Stimulated activated naive B cell treated with anti-CD40 and anti-IgM and Interleukin-4, amounts not matched to agents 10 μg/mL and 1 μg/mL and 100 μg/mL, for 72 hours (primary cell): ENCODE measurements around the gene C11orf68.
"Not testable (repeated sequence)": the region's sequence is repeated elsewhere in the genome, so short reads cannot be mapped to it uniquely, and the experiment has no call there.

Experiments used
- ATAC-seq, 2 donors: fragments of 150-1000 bp; cut with Tn5 transposase; replicated peaks; 2 replicates each; pipeline ENCODE4 v1.10.0; 2021; ENCODE audit warnings: moderate library complexity in 1 of 2
- DNase-seq: peaks from one replicate; pipeline ENCODE4 v3.0.0; 2021
- H3K27ac Mint-ChIP-seq: one replicate; pipeline ENCODE4 v1.8.0; 2022; ENCODE audit warnings: mild to moderate bottlenecking, mixed read lengths
- H3K27me3 Mint-ChIP-seq, 2 donors: one replicate each; pipeline ENCODE4 v1.8.0; 2022; ENCODE audit warnings: mixed read lengths in 2 of 2
- H3K36me3 Mint-ChIP-seq, 2 donors: one replicate each; pipeline ENCODE4 v1.8.0; 2022; ENCODE audit warnings: mixed read lengths in 2 of 2, mild to moderate bottlenecking in 1 of 2
- H3K4me1 Mint-ChIP-seq, 2 donors: one replicate each; pipeline ENCODE4 v1.8.0; 2022; ENCODE audit warnings: mixed read lengths in 2 of 2, mild to moderate bottlenecking in 1 of 2
- H3K4me3 Mint-ChIP-seq, 2 donors: one replicate each; pipeline ENCODE4 v1.8.0; 2022; ENCODE audit warnings: mild to moderate bottlenecking in 2 of 2, mixed read lengths in 2 of 2, moderate library complexity in 1 of 2
- H3K9me3 Mint-ChIP-seq, 2 donors: one replicate each; pipeline ENCODE4 v1.8.0; 2022; ENCODE audit warnings: mixed read lengths in 2 of 2, mild to moderate bottlenecking in 1 of 2

C11orf68 gene

GRCh38 chr11:65896034-65896999 lies 22.5 kb downstream of the C11orf68 start:
- ATAC-seq (no peak), DNase-seq (no peak)
- H3K9me3 Mint-ChIP-seq: no peaks in the 10 kb centered on the region
- no peaks in the 10 kb centered on the region for H3K27me3 Mint-ChIP-seq
- no peak overlapping the region for H3K4me3 Mint-ChIP-seq
- peaks cover 33 to 68% of the 10 kb centered on the region in 2 donors for H3K4me1 Mint-ChIP-seq
- peak overlapping the region; percentile 57 for H3K27ac Mint-ChIP-seq
- peaks cover 16 to 21% of the 10 kb centered on the region in 2 donors for H3K36me3 Mint-ChIP-seq

- no peak for DNase-seq
- peaks cover 16 to 21% of the 10 kb centered on the region in 2 donors for H3K36me3 Mint-ChIP-seq
- H3K27ac Mint-ChIP-seq: peak overlapping the region; percentile 57
- peaks cover 33 to 71% of the 10 kb centered on the region in 2 donors for H3K4me1 Mint-ChIP-seq
- no peak for ATAC-seq
- peak overlapping the region; percentile 44 for H3K4me3 Mint-ChIP-seq
- H3K9me3 Mint-ChIP-seq: no peaks in the 10 kb centered on the region
- no peaks in the 10 kb centered on the region for H3K27me3 Mint-ChIP-seq
These were observed 23.3 kb downstream of the C11orf68 start for GRCh38 chr11:65895482-65895981.

- DNase-seq: no peak
- H3K4me3 Mint-ChIP-seq: peak overlapping the region; percentile 95 to 97
- H3K36me3 Mint-ChIP-seq: peaks cover 16 to 21% of the 10 kb centered on the region in 2 donors
- ATAC-seq: no peak
- H3K9me3 Mint-ChIP-seq: no peaks in the 10 kb centered on the region
- peaks cover 44 to 84% of the 10 kb centered on the region in 2 donors for H3K4me1 Mint-ChIP-seq
- H3K27ac Mint-ChIP-seq: peak overlapping the region; percentile 86
- H3K27me3 Mint-ChIP-seq: no peaks in the 10 kb centered on the region
These were observed 24.7 kb downstream of the C11orf68 start for GRCh38 chr11:65894034-65894591.

DNA sequence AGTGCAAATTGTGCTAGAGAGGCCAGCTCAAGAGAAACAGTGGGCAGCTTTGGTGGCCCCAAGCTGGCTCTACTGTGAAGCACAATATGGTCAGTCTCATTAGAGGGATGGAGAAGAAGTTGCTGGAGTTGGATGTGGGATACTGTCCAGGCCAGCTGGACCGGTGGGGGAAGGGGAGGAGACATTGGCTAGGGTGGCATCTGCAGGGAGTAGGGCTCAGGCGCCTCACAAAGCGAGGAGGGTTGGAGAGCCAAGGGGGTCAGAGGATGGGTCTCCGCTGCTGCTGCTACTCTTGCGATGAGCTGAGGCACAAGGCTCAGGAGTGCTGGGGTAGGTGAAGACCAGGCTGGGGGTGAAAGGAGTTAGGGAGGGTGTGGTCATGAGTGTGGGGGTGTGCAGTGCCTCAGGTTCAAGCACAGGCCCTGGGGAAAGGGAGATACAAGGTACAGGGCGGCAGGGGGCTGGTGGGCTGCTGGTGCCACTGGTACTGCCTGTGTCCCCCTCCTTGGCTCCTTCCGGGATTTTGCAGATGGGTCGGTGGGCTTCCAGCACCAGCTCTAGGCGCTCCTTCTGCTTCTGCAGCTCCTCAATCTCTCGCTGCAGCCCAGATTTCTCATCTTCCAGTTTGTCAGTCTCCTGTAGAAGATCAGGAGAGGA lies 26.1 kb downstream of the C11orf68 start:
- H3K9me3 Mint-ChIP-seq: no peaks in the 10 kb centered on the region
- H3K27ac Mint-ChIP-seq: peak overlapping the region; percentile 5
- H3K27me3 Mint-ChIP-seq: no peaks in the 10 kb centered on the region
- H3K36me3 Mint-ChIP-seq: peaks cover 19 to 23% of the 10 kb centered on the region in 2 donors
- DNase-seq (no peak), ATAC-seq (no peak)
- H3K4me3 Mint-ChIP-seq: peak overlapping the region; percentile 95 to 97
- H3K4me1 Mint-ChIP-seq: peaks cover 48 to 91% of the 10 kb centered on the region in 2 donors

DNA sequence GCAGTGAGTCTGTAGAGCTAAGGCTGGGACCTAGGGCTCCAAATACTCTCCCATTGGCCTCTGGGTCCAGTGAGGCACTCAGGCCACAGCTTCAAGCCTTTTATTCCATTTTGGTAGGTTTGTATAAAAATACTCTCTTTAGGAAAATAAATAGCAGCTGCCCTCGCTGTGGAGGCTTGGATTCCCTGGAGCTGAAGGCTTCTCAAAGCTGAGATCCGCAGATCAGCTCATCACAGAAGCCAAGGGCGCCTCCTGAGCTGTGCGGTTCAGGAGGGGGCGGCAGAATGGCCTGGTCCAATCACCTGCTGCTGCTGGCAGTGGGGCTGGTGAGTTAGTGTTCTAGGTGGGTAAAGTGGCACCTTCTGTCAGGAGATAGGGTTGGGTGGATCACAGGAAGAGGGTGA lies 26.7 kb downstream of the C11orf68 start:
- peaks cover 19 to 22% of the 10 kb centered on the region in 2 donors for H3K36me3 Mint-ChIP-seq
- not testable (repeated sequence) for H3K9me3 Mint-ChIP-seq, DNase-seq, ATAC-seq, H3K27me3 Mint-ChIP-seq
- peaks cover 52 to 91% of the 10 kb centered on the region in 2 donors for H3K4me1 Mint-ChIP-seq
- H3K4me3 Mint-ChIP-seq: peak overlapping the region; percentile 95 to 97
- H3K27ac Mint-ChIP-seq: peak overlapping the region; percentile 67

GRCh38 chr11:65891219-65892136 lies 27.4 kb downstream of the C11orf68 start:
- H3K27ac Mint-ChIP-seq: peak overlapping the region; percentile 75
- no peaks in the 10 kb centered on the region for H3K9me3 Mint-ChIP-seq
- H3K4me3 Mint-ChIP-seq: peak overlapping the region; percentile 95 to 97
- H3K27me3 Mint-ChIP-seq: no peaks in the 10 kb centered on the region
- ATAC-seq (no peak), DNase-seq (no peak)
- H3K4me1 Mint-ChIP-seq: peaks cover 56 to 93% of the 10 kb centered on the region in 2 donors
- H3K36me3 Mint-ChIP-seq: peaks cover 24 to 27% of the 10 kb centered on the region in 2 donors

GRCh38 chr11:65890324-65891218 lies 28.3 kb downstream of the C11orf68 start, which contains the start of gene CCDC85B:
CCDC85B (plus strand) TSS chr11:65890673; CDS start chr11:65890784, 111 bp downstream.
- peak; percentile 69 to 75 for ATAC-seq
- Mint-ChIP-seq H3K4me3 (peak within 1 kb of the TSS; percentile 95 to 97), H3K4me1 (peaks cover 50 to 88% of the 10 kb centered on the region in 2 donors), H3K27ac (peak within 1 kb of the TSS; percentile 95), H3K27me3 (no peaks in the 10 kb centered on the region), H3K9me3 (no peaks in the 10 kb centered on the region), H3K36me3 (peaks cover 20 to 24% of the 10 kb centered on the region in 2 donors)
- DNase-seq: peak; percentile 98

DNA sequence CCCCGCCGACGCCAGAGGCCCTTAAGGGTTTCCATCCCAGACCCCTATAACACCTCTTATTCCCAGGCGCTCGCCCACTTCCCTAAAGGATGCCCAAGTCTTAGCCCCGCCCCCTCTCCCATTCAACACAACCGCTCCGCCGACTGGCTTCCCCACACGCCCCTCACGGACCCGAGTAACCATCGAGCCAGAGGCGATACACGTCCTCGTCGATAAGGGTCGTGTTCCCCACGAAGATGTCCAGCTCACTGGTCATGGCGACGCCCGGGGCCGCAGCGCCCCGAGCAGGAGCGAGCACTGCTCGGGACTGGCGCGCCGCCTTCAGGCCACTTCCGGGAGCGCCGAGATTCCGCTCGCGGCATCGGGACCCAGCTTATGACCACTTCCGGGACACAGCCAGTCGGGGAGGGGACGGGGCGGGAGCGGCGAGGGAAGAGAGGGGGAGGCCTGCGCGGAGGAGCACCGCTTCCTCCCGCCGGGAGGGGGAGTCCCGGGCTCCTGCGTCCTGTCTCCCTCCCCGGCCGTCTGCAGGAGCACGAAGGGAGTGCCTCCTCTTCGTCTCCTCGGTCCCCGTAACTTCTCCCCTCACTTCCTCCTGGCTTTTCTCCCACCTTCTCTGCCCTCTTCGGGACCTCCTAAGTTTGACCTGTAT lies 30.6 kb downstream of the C11orf68 start, which contains the start of gene FIBP:
Gene FIBP (minus strand): TSS at position 309 of the 652 bp plus-strand sequence. CDS start 53 bp downstream, at position 256.
- Mint-ChIP-seq H3K27ac (peak within 1 kb of the TSS; percentile 95), H3K9me3 (no peaks in the 10 kb centered on the region), H3K4me1 (peaks cover 51 to 79% of the 10 kb centered on the region in 2 donors), H3K4me3 (peak within 1 kb of the TSS; percentile 95 to 97), H3K36me3 (peaks cover 29 to 40% of the 10 kb centered on the region in 2 donors), H3K27me3 (no peaks in the 10 kb centered on the region)
- ATAC-seq (peak; percentile 62 to 66), DNase-seq (peak; percentile 91)

GRCh38 chr11:65887723-65888162 lies 31.1 kb downstream of the C11orf68 start:
- H3K27ac Mint-ChIP-seq: peak overlapping the region; percentile 95
- H3K4me1 Mint-ChIP-seq: peaks cover 46 to 74% of the 10 kb centered on the region in 2 donors
- H3K4me3 Mint-ChIP-seq: peak overlapping the region; percentile 95 to 97
- H3K36me3 Mint-ChIP-seq: peaks cover 33 to 42% of the 10 kb centered on the region in 2 donors
- no peak for DNase-seq
- no peaks in the 10 kb centered on the region for H3K9me3 Mint-ChIP-seq
- H3K27me3 Mint-ChIP-seq: no peaks in the 10 kb centered on the region
- no peak for ATAC-seq

DNA sequence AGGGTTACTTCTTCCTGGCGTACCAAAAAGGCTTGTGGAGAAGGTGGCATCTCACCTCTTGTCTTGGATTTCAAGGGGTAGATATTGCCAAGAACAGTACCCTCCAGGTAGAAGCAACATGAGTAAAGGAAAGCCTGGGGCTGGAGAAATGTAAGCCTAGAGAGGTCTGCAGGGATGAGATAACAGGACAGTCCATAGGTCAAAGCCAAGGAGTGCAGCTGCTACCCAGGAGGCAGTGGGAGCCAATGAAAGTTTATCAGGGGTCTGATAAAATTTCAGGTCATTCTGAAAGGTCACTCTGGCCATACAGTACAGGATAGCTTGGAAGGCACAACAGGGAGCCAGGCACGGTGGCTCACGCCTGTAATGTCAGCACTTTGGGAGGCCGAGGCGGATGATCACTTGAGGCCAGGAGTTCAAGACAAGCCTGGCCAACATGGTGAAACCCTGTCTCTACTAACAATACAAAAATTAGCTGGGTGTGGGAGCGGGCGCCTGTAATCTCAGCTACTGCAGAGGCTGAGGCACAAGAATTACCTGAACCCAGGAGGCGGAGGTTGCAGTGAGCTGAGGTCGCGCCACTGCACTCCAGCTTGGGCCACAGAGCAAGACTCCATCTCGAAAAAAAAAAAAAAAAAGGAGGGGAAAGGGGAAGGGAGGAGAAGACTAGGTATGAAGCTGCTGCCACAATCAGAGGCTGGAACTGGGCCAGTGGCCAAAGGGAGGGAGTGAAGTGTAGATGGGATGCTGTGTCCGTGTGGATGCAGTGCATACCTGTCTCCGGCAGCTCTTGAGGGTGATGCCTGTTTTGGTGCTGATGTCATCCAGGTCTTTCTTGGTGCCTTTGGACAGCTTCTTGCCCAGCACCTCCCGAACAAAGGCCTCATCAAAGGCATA lies 31.8 kb downstream of the C11orf68 start:
- no peaks in the 10 kb centered on the region for H3K27me3 Mint-ChIP-seq

More for the DNA sequence above, 31.8 kb downstream of the C11orf68 start:
- no peak for DNase-seq
- peaks cover 33 to 42% of the 10 kb centered on the region in 2 donors for H3K36me3 Mint-ChIP-seq
- peak overlapping the region; percentile 95 to 97 for H3K4me3 Mint-ChIP-seq
- ATAC-seq: no peak
- peak overlapping the region; percentile 95 for H3K27ac Mint-ChIP-seq
- H3K9me3 Mint-ChIP-seq: no peaks in the 10 kb centered on the region
- H3K4me1 Mint-ChIP-seq: peaks cover 40 to 67% of the 10 kb centered on the region in 2 donors
